RWPE1 (cell line): Measurements from ENCODE around the gene OTUD4.

Experiments used
- CTCF ChIA-PET: fragments of 350-600 bp; sonication (Branson Sonifier 250); formaldehyde crosslinking; extraction: SDS; loops from one replicate; lab custom pipeline; 2021; lab: Yijun Ruan, JAX
- POLR2A ChIA-PET: fragments of 400-600 bp; formaldehyde crosslinking; extraction: SDS; loops from one replicate; lab custom pipeline; 2020; ENCODE audit warnings: antibody characterized with exemption; ENCODE audit not compliant: low non-redundant PET; lab: Yijun Ruan, JAX
- DNase-seq: peaks from one replicate; pipeline ENCODE4 v3.0.0; 2012; ENCODE audit warnings: low spot score
- H3K27ac ChIP-seq: fragments of 450-650 bp; 2 replicates; pipeline ENCODE4 v1.5.1; 2017
- CTCF ChIP-seq: fragments of 450-650 bp; conservative IDR thresholded peaks from 2 replicates; pipeline ENCODE4 v1.5.1; 2017; ENCODE audit warnings: low read depth, mild to moderate bottlenecking

OTUD4 gene

GRCh38 chr4:145132511-145133098, 47.8 kb downstream of the OTUD4 start:
- TF ChIP-seq CTCF: no peak
- DNase-seq: no peak
- CTCF ChIA-PET: interaction anchor here (0.6 kb wide), 1 partner anchor 8 kb away, joined by 4 read pairs; no protein-coding TSS in a partner anchor
- POLR2A ChIA-PET: no interaction called here
- H3K27ac ChIP-seq: no peak overlapping the region

GRCh38 chr4:145131848-145132247, 48.5 kb downstream of the OTUD4 start:
- H3K27ac ChIP-seq: no peak overlapping the region
- DNase-seq: no peak
- POLR2A ChIA-PET: no interaction called here
- TF ChIP-seq CTCF: no peak
- CTCF ChIA-PET: no interaction called here

GRCh38 chr4:145130788-145131399, 49.5 kb downstream of the OTUD4 start:
- peak; percentile 6 for DNase-seq
- POLR2A ChIA-PET: no interaction called here
- H3K27ac ChIP-seq: no peak overlapping the region

GRCh38 chr4:145130130-145130529, 50.3 kb downstream of the OTUD4 start:
- H3K27ac ChIP-seq: no peak overlapping the region
- CTCF ChIA-PET: no interaction called here
- POLR2A ChIA-PET: no interaction called here
- no peak for TF ChIP-seq CTCF
- no peak for DNase-seq

More at GRCh38 chr4:145130788-145131399, 49.5 kb downstream of the OTUD4 start:
- CTCF ChIA-PET: no interaction called here
- TF ChIP-seq CTCF: no peak

- DNase-seq: no peak
- no peak overlapping the region for H3K27ac ChIP-seq
- ChIA-PET POLR2A (no interaction called here), CTCF (no interaction called here)
- TF ChIP-seq CTCF: no peak
These were observed 55.0 kb downstream of the OTUD4 start for GRCh38 chr4:145125396-145125795.

GRCh38 chr4:145108128-145108527, 72.3 kb downstream of the OTUD4 start:
- no peak for DNase-seq
- no peak for TF ChIP-seq CTCF
- CTCF ChIA-PET: no interaction called here
- POLR2A ChIA-PET: no interaction called here
- no peak overlapping the region for H3K27ac ChIP-seq
